ENCODE results near the gene PALM3.

DNA sequence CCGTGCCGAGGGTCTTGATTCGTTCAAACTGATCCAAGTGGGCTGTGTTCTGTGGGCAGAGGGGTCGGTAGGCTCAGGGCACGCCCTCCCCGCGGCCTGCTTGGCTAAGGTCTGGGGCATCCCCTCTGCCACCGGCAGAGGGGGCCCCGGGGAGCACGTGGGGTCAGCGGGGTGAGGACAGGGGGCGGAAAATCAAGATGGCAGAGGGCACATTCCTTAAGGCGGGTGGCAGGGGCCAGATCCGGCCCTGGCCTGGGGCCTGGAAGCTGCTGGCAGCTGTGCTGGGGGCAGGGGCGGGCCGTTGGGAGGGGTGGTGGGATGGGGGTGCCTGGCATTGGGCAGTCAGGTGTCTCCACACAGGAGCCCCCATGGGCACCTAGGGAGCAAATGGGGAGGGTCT is 45.0 kb upstream of the PALM3 start:
- no peak for TF ChIP-seq EZH2 (IDR thresholded peaks at IDR 0.05)
- TF ChIP-seq POLR2AphosphoS5 (IDR thresholded peaks at IDR 0.05; ENCODE audit: borderline replicate concordance, low read depth, low read length) = no peak
- no peak for TF ChIP-seq FOXP2 (optimal IDR thresholded peaks at IDR 0.05; ENCODE audit: control extremely low read depth, extremely low read length, insufficient read depth)
